HG03520 (cell line): ENCODE data around the gene MMEL1.
A peak's percentile ranks its signal among the peaks of the same experiment; 100 is the strongest.
"Not testable (repeated sequence)": the region's sequence is repeated elsewhere in the genome, so short reads cannot be mapped to it uniquely, and the experiment has no call there.

Experiments used
- ATAC-seq: cut with Tn5 transposase; IDR thresholded peaks from one replicate; pipeline ENCODE4 v1.9.1; 2021; ENCODE audit warnings: mild to moderate bottlenecking, moderate library complexity; ENCODE audit not compliant: unreplicated experiment

MMEL1 gene

GRCh38 chr1:2580691-2581090 is 52.1 kb downstream of the MMEL1 start:
- no peak for ATAC-seq

GRCh38 chr1:2578758-2579118 is 54.1 kb downstream of the MMEL1 start:
- ATAC-seq: no peak

GRCh38 chr1:2577565-2578075 is 55.2 kb downstream of the MMEL1 start:
- peak; percentile 30 for ATAC-seq

- no peak for ATAC-seq
Observed at GRCh38 chr1:2575801-2576663, 56.8 kb downstream of the MMEL1 start.

GRCh38 chr1:2574350-2574749 is 58.5 kb downstream of the MMEL1 start:
- ATAC-seq: no peak

- no peak for ATAC-seq
Observed at GRCh38 chr1:2573250-2573920, 59.4 kb downstream of the MMEL1 start.

GRCh38 chr1:2571348-2571747 is 61.5 kb downstream of the MMEL1 start:
- no peak for ATAC-seq

- ATAC-seq: no peak
Observed at GRCh38 chr1:2570332-2570731, 62.5 kb downstream of the MMEL1 start.

GRCh38 chr1:2569703-2570102 is 63.1 kb downstream of the MMEL1 start:
- ATAC-seq: not testable (repeated sequence)

- no peak for ATAC-seq
Observed at GRCh38 chr1:2569060-2569459, 63.8 kb downstream of the MMEL1 start.

GRCh38 chr1:2568187-2568816 is 64.5 kb downstream of the MMEL1 start:
- ATAC-seq: not testable (repeated sequence)

- ATAC-seq: no peak
Observed at GRCh38 chr1:2567083-2567679, 65.6 kb downstream of the MMEL1 start.

- no peak for ATAC-seq
Observed at GRCh38 chr1:2566101-2567045, 66.4 kb downstream of the MMEL1 start.

- ATAC-seq: no peak
Observed at GRCh38 chr1:2564815-2565374, 67.9 kb downstream of the MMEL1 start.

- no peak for ATAC-seq
Observed at GRCh38 chr1:2564006-2564814, 68.6 kb downstream of the MMEL1 start.

GRCh38 chr1:2563205-2563604 is 69.6 kb downstream of the MMEL1 start:
- no peak for ATAC-seq

- no peak for ATAC-seq
Observed at GRCh38 chr1:2561898-2562895, 70.6 kb downstream of the MMEL1 start.

GRCh38 chr1:2561446-2561845 is 71.4 kb downstream of the MMEL1 start:
- ATAC-seq: no peak
